Measurements from ENCODE around the gene BHMT2.

DNA sequence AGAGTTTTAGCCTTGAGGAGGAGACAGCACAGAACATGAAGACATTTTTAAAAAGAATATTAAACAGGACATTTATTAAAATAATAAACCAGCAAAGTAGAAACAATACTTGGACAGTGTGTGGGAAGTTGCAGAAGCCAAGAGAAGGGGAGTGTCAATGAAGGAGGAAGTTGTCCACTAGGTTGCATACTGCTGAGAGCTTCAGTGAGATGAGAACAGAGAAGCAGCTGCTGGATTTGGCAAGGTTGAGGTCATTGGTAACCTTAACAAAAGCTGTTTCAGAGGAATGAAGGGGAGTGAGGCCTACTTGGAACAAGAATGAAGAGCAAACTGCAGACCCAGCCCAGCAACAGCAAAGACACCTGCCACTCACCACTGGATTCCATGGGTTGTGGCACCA lies 53.4 kb downstream of the BHMT2 start:
- TF ChIP-seq EZH2 (IDR thresholded peaks at IDR 0.05; ENCODE audit: low read length, unreplicated experiment) (no peak), CTCF (conservative IDR thresholded peaks at IDR 0.05; ENCODE audit: low read depth, low read length) (no peak), EZH2phosphoT487 (IDR thresholded peaks at IDR 0.05; ENCODE audit: borderline replicate concordance, low read length) (no peak)

All from PC-3 (cell line).